Keratinocyte (primary cell): ENCODE results near the gene MOK.

Source experiments
- EZH2 ChIP-seq: IDR thresholded peaks from one replicate; pipeline ENCODE4 v1.6.1; 2012; ENCODE audit warnings: inconsistent platforms, mild to moderate bottlenecking, low read length, moderate library complexity
- TF ChIP-seq, protein P1 (sequence below), 3 experiments: IDR thresholded peaks in 1 of 3; conservative IDR thresholded peaks in 1 of 3; optimal IDR thresholded peaks in 1 of 3; 2 replicates in 2 of 3; 3 replicates in 1 of 3; pipeline versions ENCODE3 to v1.5.1; 2011; ENCODE audit warnings: low read length in 3 of 3, mild to moderate bottlenecking in 3 of 3, moderate library complexity in 2 of 3, control low read depth in 1 of 3, inconsistent platforms in 1 of 3; ENCODE audit not compliant: insufficient read depth in 2 of 3; ENCODE audit errors: extremely low read depth in 1 of 3

DNA sequence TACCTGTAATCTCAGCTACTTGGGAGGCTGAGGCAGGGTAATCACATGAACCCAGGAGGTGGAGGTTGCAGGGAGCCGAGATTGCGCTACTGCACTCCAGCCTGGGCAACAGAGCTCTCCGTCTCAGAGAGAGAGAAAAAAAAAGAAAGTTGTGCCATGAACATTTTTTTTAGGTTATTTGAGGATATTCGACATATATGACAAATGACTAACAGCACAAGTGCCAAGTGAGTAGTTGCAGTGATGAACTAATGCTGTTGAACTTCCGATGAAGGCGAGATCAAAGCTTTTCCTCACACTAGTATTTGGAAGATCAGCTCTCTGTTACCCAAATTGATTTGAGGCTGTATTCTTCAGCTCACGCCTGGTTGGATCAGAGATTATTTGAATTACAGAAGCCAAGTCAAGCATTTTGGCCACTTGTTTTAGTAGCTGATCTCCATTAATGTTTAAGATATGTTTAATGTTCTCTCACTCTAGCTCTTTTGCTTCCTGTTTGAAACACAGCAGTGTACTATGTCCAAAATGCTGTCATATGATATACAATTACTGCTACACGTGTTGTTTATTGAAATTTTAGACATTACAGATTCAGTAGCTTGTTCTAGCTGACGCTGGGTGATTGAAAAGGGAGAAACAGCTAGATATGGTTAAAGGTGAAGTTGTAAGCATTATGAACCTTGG, 121.9 kb downstream of the MOK start:
- TF ChIP-seq, protein P1, sequence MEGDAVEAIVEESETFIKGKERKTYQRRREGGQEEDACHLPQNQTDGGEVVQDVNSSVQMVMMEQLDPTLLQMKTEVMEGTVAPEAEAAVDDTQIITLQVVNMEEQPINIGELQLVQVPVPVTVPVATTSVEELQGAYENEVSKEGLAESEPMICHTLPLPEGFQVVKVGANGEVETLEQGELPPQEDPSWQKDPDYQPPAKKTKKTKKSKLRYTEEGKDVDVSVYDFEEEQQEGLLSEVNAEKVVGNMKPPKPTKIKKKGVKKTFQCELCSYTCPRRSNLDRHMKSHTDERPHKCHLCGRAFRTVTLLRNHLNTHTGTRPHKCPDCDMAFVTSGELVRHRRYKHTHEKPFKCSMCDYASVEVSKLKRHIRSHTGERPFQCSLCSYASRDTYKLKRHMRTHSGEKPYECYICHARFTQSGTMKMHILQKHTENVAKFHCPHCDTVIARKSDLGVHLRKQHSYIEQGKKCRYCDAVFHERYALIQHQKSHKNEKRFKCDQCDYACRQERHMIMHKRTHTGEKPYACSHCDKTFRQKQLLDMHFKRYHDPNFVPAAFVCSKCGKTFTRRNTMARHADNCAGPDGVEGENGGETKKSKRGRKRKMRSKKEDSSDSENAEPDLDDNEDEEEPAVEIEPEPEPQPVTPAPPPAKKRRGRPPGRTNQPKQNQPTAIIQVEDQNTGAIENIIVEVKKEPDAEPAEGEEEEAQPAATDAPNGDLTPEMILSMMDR (optimal IDR thresholded peaks at IDR 0.05 in 1 of 3, IDR thresholded peaks at IDR 0.05 in 1 of 3, conservative IDR thresholded peaks at IDR 0.05 in 1 of 3; ENCODE audit: extremely low read depth in 1 of 3, insufficient read depth in 2 of 3, low read length in 3 of 3), result no peak
- TF ChIP-seq EZH2, result no peak
